Measurements from ENCODE around the gene ODAD3. TPM values are rescaled to one million over a fixed set of nuclear protein-coding genes. Genes with fewer than 3 reads are reported as not detected.
"Not testable (repeated sequence)": the region's sequence is repeated elsewhere in the genome, so short reads cannot be mapped to it uniquely, and the experiment has no call there.

Gene ODAD3
- total RNA-seq, 2 experiments from 2014 or later: not detected

- H3K4me1 ChIP-seq (ENCODE audit: insufficient read depth, low read length): no peaks in the 10 kb centered on the region
- no peaks in the 10 kb centered on the region for H3K36me3 Mint-ChIP-seq (ENCODE audit: low read depth)
- no peaks in the 10 kb centered on the region for H3K4me1 Mint-ChIP-seq (ENCODE audit: low read depth)
- H3K4me3 Mint-ChIP-seq: no peak overlapping the region
- no peaks in the 10 kb centered on the region for H3K36me3 ChIP-seq (ENCODE audit: insufficient read depth, low read length)
- H3K27ac ChIP-seq (ENCODE audit: low read depth in 1 of 2, low read length in 2 of 2): no peak overlapping the region
- TF ChIP-seq CTCF (IDR thresholded peaks at IDR 0.05): no peak
- intact Hi-C loops (cut with DNase I, micrococcal nuclease): no loop called here
- POLR2A ChIA-PET: no interaction called here
- H3K27me3 Mint-ChIP-seq: peaks cover 23% of the 10 kb centered on the region
- no peaks in the 10 kb centered on the region for H3K27me3 ChIP-seq (ENCODE audit: control insufficient read depth in 1 of 2, insufficient read depth in 2 of 2, low read length in 2 of 2)
- no peak overlapping the region for H3K4me3 ChIP-seq (ENCODE audit: low read length)
- CTCF ChIA-PET: no interaction called here
- no peaks in the 10 kb centered on the region for H3K9me3 ChIP-seq (ENCODE audit: control insufficient read depth in 1 of 2, insufficient read depth in 1 of 2, low read length in 2 of 2)
- no peaks in the 10 kb centered on the region for H3K9me3 Mint-ChIP-seq
- H3K27ac Mint-ChIP-seq: no peak overlapping the region
- no peak for DNase-seq
- no peak for ATAC-seq (ENCODE audit: poor library complexity)
Observed at GRCh38 chr19:11457115-11457514, 22.2 kb upstream of the ODAD3 start.

- Histone ChIP-seq H3K36me3 (ENCODE audit: insufficient read depth, low read length) (no peaks in the 10 kb centered on the region), H3K4me1 (ENCODE audit: insufficient read depth, low read length) (no peaks in the 10 kb centered on the region), H3K9me3 (ENCODE audit: control insufficient read depth in 1 of 2, insufficient read depth in 1 of 2, low read length in 2 of 2) (no peaks in the 10 kb centered on the region), H3K27ac (ENCODE audit: low read depth in 1 of 2, low read length in 2 of 2) (no peak overlapping the region), H3K27me3 (ENCODE audit: control insufficient read depth in 1 of 2, insufficient read depth in 2 of 2, low read length in 2 of 2) (no peaks in the 10 kb centered on the region), H3K4me3 (ENCODE audit: low read length) (no peak overlapping the region)
- no peaks in the 10 kb centered on the region for H3K9me3 Mint-ChIP-seq
- H3K36me3 Mint-ChIP-seq (ENCODE audit: low read depth): no peaks in the 10 kb centered on the region
- no peak overlapping the region for H3K4me3 Mint-ChIP-seq
- peaks cover 23% of the 10 kb centered on the region for H3K27me3 Mint-ChIP-seq
- no peak for TF ChIP-seq CTCF (IDR thresholded peaks at IDR 0.05)
- DNase-seq (no peak), ATAC-seq (ENCODE audit: poor library complexity) (no peak)
- intact Hi-C loops (cut with DNase I, micrococcal nuclease): no loop called here
- no peak overlapping the region for H3K27ac Mint-ChIP-seq
- no peaks in the 10 kb centered on the region for H3K4me1 Mint-ChIP-seq (ENCODE audit: low read depth)
- CTCF ChIA-PET: no interaction called here
- POLR2A ChIA-PET: no interaction called here
Observed at GRCh38 chr19:11456659-11457058, 21.7 kb upstream of the ODAD3 start.

- H3K4me1 ChIP-seq (ENCODE audit: insufficient read depth, low read length); H3K4me1 Mint-ChIP-seq (ENCODE audit: low read depth); DNase-seq; H3K9me3 ChIP-seq (ENCODE audit: control insufficient read depth in 1 of 2, insufficient read depth in 1 of 2, low read length in 2 of 2); intact Hi-C loops (cut with DNase I, micrococcal nuclease); ATAC-seq (ENCODE audit: poor library complexity); H3K27ac Mint-ChIP-seq; H3K36me3 Mint-ChIP-seq (ENCODE audit: low read depth); POLR2A ChIA-PET; H3K9me3 Mint-ChIP-seq; H3K4me3 Mint-ChIP-seq; H3K36me3 ChIP-seq (ENCODE audit: insufficient read depth, low read length); H3K27ac ChIP-seq (ENCODE audit: low read depth in 1 of 2, low read length in 2 of 2); H3K4me3 ChIP-seq (ENCODE audit: low read length); H3K27me3 ChIP-seq (ENCODE audit: control insufficient read depth in 1 of 2, insufficient read depth in 2 of 2, low read length in 2 of 2): not testable (repeated sequence)
- H3K27me3 Mint-ChIP-seq: peaks cover 17% of the 10 kb centered on the region
- CTCF ChIA-PET: interaction anchor here (0.5 to 1.1 kb wide), 2 partner anchors 27 to 70 kb away, joined by 3 read pairs; no protein-coding TSS in a partner anchor
Observed at GRCh38 chr19:11455233-11455554, 20.3 kb upstream of the ODAD3 start.
